ENCODE results near the gene CCM2.
A peak's percentile ranks its signal among the peaks of the same experiment; 100 is the strongest.

DNA sequence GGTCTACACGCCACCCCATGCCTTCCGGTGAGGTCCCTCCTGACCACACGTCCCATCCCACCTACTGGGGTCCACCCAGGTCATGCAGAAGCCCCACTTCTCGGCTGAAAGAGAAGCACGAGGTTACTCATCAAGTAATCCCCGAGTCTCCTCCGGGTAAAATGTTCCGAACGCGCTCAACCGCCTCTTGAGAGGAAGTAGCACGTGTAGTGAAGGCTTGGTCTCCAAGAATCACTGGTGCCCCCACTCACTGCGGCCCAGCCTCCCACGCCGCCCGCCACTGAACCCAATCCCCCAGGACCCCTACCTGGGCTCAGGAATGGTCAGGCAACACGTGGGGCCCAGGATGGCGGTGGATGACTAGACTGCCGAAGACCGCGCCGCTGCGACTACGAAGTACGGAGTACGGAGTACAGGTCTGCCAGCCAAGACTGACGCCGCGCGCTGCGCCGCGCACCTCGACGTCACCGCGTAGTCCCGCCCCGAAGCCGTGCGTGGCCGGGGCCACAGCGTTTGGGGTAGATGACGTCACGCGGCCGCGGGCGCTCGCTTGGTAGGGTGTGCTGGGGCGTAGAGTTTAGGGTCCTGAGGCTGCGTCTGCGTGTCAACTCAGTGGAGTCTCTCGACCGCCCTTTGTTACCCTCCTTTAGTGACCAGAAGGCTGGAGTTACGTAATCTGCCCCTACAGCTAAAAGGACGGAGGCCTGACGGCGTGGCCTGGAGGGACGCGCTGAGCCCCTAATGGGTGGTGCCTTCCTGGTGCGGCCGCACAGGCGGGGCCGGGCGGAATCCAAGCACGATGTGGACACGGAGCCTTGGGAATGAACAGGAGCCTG is 13.6 kb upstream of the CCM2 start:
- TF ChIP-seq, protein P1, sequence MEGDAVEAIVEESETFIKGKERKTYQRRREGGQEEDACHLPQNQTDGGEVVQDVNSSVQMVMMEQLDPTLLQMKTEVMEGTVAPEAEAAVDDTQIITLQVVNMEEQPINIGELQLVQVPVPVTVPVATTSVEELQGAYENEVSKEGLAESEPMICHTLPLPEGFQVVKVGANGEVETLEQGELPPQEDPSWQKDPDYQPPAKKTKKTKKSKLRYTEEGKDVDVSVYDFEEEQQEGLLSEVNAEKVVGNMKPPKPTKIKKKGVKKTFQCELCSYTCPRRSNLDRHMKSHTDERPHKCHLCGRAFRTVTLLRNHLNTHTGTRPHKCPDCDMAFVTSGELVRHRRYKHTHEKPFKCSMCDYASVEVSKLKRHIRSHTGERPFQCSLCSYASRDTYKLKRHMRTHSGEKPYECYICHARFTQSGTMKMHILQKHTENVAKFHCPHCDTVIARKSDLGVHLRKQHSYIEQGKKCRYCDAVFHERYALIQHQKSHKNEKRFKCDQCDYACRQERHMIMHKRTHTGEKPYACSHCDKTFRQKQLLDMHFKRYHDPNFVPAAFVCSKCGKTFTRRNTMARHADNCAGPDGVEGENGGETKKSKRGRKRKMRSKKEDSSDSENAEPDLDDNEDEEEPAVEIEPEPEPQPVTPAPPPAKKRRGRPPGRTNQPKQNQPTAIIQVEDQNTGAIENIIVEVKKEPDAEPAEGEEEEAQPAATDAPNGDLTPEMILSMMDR (IDR thresholded peaks at IDR 0.05): no peak
- TF ChIP-seq POLR2A (IDR thresholded peaks at IDR 0.05) (peak; percentile 91 to 93), POLR2AphosphoS5 (IDR thresholded peaks at IDR 0.05) (peak; percentile 96 to 98 (median 98)), EP300 (IDR thresholded peaks at IDR 0.05) (peak in 2 of 4 donors; percentile 1 to 10)
